HG03025 (cell line): ENCODE measurements around the gene OARD1.
"Not testable (repeated sequence)": the region's sequence is repeated elsewhere in the genome, so short reads cannot be mapped to it uniquely, and the experiment has no call there.

ENCODE experiments used
- ATAC-seq: cut with Tn5 transposase; IDR thresholded peaks from one replicate; pipeline ENCODE4 v1.9.1; 2021; ENCODE audit warnings: mild to moderate bottlenecking, moderate library complexity; ENCODE audit not compliant: unreplicated experiment, low FRiP score

The OARD1 gene, protein sequence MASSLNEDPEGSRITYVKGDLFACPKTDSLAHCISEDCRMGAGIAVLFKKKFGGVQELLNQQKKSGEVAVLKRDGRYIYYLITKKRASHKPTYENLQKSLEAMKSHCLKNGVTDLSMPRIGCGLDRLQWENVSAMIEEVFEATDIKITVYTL

DNA sequence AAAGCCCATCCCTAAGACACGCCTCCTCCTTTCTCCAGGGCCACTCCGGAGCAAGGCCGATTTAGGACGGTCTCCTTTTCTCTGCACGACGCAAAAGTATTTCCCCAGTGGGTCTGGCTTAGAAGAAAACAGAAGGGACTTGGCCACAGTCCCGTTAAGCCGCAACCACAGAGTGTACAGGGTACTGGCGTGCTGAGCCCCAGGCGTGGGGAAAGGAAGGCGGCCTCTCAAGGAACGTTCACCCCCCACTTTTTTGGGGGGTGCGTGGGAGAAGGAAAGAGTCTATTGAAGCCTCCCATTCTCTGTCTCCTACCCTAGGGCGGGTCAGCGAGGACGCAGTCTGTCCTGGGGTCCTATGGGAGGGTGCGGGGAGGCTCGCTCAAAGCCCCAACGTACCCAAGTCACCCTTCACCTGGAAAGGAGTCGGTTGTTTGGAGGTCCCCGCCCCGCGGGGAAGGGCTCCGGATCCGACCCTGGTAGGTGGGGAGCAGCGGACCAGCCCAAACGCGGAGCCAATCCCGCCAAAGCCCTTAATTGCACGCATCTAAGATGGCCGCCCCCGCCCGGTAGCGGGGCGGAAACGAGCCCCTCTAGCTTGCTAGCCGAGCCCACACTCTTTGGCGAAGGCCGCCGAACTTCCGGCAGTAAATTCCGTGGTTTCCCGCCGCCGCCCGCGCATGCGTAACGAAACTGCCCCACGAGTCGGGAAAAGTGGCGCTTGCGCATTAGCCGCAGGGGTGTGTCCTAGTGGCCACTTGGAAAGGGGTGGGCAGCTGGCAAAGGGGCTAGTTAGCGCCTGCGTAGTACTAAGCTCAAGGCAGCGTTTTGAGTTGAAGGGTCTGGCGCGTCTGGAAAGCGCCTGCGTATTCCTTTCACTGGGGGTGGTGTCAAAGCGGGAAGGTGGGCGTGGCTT lies at the start of gene OARD1:
Gene OARD1 (minus strand): TSS at position 434 of the 913 bp plus-strand sequence. CDS start 722 bp downstream, outside the sequence.
- peak; percentile 56 for ATAC-seq

DNA sequence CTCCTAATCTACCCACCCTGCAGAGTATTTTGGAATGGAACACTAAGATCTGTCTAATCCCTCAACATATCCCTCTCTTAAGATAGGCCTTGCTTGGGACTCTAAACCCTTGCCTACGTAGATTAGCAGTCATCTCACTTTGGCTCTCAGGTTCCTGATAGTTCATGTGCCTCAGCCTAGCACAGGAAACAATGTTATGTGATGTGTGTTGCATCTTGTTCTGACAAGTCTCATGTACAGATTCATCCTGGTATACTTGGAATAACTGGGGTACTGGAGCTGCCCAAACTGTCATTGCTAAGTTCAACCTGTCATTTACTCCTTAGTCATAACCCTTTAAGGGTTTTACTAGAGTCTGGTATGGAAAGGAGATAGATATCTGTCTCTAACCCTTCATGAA lies 47.9 kb upstream of the OARD1 start:
- ATAC-seq: no peak

GRCh38 chr6:41119508-41119907 lies 47.4 kb upstream of the OARD1 start:
- ATAC-seq: no peak

GRCh38 chr6:41115027-41115426 lies 42.9 kb upstream of the OARD1 start:
- ATAC-seq: not testable (repeated sequence)

DNA sequence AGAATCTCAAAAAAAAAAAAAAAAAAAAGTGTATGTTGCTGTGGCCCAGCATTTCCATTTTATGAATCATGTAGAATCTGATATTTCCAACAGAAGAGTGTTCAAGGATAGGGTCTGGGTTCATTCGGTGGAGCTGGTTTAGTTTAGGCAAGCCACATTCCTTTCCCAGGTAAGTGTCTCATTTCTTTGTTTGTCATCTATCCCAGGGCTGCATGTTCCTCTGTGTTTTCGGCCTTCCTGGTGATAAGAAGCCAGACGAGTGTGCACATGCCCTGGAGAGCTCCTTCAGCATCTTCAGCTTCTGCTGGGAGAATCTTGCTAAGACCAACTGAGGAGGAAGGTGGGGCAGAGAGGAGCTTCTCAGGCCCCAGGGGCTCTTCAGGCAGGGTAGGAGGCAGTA lies 38.9 kb upstream of the OARD1 start:
- ATAC-seq: no peak

DNA sequence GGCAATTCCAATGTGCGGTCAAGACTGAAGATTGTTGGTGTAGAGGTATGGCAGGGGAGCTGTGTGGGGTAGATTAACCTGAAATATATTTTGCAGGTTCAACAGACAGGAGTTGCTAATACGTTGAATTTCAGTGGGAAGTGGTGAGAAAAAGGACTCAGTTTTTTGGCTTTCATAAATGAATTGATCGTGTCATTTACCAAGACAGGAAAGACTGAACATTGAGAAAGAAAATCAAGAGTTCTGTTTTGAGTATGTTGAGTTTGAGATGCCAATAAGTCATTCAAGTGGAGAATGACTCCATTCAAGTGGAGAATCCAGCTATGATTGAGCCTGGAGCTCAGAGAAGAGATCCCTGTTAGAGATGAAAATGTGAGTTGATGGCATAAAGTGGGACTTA lies 31.7 kb upstream of the OARD1 start:
- ATAC-seq: no peak

DNA sequence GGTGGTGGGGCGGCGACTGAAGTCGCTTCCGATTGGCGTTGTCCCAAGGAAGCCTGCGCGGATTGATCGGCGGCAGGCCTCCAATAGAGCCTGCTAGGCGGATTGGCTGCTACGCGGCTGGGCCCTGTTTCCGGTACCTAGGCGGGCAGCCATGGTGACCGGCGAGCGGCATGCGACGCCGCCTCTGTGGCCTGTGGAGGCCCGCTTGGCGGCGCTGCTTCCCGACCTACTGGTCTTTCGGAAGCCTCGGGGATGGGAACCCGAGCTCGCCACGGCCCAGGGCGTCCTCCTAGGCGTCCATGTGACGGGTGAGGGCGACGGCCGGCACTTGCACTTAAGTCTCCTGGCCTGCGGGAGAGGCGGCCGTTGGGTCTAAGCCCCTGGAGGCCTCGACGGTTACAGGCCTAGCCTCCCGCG lies 28.7 kb upstream of the OARD1 start:
- ATAC-seq: no peak

DNA sequence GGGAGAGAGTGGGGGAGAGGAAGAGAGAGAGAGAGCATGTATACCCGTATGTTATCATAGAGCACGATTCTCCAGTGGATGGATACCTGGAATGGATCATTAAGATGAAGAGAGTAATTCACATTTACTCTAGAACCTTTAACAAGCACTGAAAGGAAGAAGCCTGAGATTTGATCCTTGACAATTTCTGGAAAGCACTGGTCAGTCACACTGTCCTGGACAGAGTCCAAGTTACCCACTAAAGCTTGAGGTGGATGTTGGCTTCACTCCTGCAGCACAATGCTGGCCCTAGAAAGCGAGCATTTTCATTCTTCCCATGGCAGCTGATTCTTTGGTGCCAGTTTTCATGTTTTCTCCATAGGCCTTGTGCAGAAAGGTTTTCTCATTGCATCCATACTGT lies 26.2 kb upstream of the OARD1 start:
- ATAC-seq: no peak

GRCh38 chr6:41097467-41098090 lies 25.4 kb upstream of the OARD1 start:
- no peak for ATAC-seq

DNA sequence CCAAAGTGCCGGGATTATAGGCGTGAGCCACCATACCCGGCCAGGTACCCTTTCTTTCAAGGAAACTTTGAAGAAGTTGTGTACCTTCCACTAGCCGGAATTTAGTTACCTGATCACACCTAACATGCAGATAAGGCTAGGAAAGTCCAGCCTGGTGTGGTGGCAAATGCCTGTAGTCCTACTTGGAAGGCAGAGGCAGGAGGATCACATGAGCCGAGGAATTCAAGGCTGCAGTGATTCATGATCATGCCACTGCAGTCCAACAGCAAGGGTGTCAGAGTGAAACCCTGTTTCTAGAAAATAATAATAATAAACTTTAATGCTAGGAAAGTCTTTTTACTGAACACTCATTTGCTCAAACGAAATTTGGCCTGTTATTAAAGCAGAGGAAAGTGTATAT lies 21.6 kb upstream of the OARD1 start:
- ATAC-seq: no peak

GRCh38 chr6:41092421-41093140 lies 20.4 kb upstream of the OARD1 start:
- no peak for ATAC-seq

DNA sequence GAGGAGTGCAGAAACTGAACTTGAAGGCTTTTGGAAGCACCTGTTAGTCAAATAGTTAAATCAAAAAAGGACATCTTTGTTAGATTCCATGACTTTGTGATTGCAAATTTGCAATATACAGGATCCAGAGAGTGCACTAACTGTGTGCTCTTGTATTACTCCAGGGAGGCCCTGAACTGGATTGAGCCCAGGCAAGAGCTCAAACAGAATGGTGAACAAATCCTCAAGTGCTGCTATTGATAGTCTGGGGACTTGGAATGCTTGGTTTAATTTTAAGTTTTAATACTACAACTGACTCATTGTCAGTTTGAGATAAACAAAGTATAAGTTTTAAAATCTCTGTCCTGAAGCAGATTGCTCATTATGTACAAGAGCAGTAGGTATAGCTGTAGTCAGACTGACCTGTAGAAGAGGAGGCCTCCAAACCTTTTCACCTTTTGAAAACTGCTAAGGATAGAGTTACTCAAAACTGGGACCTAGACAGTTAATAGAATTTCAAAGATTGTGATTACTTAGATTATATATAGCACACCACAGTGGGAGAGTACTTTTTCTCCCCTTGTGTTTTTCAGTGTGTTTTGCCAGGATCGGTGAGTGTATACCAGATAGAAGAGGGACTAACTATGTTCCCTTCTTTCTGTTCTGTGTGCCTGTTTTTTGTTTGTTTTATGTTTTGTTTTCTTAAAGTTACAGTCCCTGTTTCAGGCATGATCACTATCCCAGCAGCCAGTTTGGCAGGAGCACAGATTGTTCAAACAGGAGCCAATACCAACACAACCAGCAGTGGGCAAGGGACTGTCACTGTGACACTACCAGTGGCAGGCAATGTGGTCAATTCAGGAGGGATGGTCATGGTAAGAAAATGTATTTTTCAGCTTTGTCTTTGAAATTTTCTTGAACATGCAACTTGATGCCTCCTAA lies 18.9 kb upstream of the OARD1 start:
- ATAC-seq: no peak

DNA sequence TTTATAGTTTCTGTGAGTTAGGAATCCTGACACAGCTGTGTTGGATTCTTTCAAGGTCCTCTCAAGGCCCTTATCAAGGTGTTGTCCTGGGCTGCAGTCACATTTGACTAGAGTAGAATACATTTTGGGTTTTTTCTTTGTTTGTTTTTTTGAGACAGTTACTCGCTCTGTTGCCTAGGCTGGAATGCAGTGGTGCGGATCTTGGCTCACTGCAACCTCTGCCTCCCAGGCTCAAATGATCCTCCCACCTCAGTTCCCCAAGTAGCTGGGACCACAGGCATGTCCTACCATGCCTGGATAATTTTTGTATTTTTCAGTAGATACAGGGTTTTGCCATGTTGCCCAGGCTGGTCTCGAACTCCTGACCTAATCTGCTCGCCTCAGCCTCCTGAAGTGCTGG lies 16.3 kb upstream of the OARD1 start:
- no peak for ATAC-seq

DNA sequence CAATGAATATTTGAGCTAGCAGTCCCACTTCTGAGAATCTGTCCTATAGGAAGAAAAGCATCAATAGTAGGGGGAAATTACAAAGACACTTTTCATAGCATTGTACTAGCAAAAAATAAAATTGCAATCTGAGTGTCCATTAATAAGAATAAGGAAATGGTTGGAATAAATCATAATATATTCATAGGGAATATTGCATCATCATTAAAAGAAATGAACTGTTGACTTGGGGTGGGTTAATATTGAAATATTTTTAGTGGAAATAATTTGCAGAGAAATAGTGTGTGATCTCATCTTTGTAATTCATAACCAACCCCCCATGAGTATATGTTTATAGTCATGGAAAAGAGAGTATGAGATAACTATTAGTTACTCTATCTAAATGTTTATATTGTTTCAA lies 13.0 kb upstream of the OARD1 start:
- no peak for ATAC-seq

GRCh38 chr6:41083072-41083471 lies 10.9 kb upstream of the OARD1 start:
- no peak for ATAC-seq

GRCh38 chr6:41080621-41081020 lies 8.5 kb upstream of the OARD1 start:
- no peak for ATAC-seq

DNA sequence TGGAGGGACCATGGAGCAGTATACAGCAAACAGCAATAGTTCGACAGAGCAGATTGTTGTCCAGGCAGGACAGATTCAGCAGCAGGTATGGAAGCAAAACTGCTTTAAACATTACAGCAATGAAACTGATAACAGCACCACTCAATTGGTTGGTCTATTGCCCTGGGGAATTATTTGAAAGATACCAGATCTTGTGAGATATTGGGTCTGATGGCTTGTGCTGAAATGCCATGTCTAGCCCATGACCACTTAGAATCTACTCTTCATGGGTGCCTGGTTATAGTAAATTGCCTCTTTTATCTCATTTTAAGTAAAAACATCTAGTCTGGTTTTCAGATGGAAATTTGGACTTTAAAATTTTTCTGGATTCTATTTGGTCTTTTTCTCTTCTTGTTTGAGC lies 6.9 kb upstream of the OARD1 start:
- no peak for ATAC-seq

DNA sequence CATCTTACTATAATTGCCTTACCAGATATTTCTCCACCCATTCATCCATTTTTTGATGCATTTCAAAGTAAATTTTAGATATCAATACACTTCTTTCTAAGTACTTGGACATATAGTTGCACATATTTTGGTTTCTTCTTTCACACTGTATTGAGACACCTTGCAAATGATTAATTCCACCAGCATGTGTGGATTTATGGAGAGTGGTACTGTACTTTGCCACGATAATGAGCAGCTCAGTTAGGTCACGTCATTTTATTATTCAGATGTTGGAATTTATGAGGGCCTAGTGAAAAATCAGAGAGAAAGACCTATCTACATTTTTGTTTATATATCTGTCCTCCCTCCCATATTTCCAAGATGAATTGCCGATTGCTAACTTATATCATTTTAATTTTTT lies 5.9 kb upstream of the OARD1 start:
- ATAC-seq: no peak

GRCh38 chr6:41077536-41077935 lies 5.4 kb upstream of the OARD1 start:
- ATAC-seq: no peak
